HepG2 (cell line): ENCODE results near the gene MPV17L. TPM values are rescaled to one million over a fixed set of nuclear protein-coding genes. Genes with fewer than 3 reads are reported as not detected.

Experiments used
- CEBPG ChIP-seq: IDR thresholded peaks from 2 replicates; pipeline ENCODE4 v1.6.1; 2016
- DPF2 ChIP-seq: sonication (generic); formaldehyde crosslinking; IDR thresholded peaks from 2 replicates; pipeline ENCODE4 v1.4.0; 2020; ENCODE audit warnings: mild to moderate bottlenecking, low read depth, missing genetic modification reagents, borderline replicate concordance
- ESRRA ChIP-seq: sonication (generic); formaldehyde crosslinking; IDR thresholded peaks from 2 replicates; pipeline ENCODE4 v1.5.1; 2020; ENCODE audit warnings: mild to moderate bottlenecking, low read depth, missing genetic modification reagents
- GABPB1 ChIP-seq: IDR thresholded peaks from 2 replicates; pipeline ENCODE4 v1.6.1; 2016; ENCODE audit warnings: mild to moderate bottlenecking, missing genetic modification reagents, moderate library complexity, missing compliant biosample characterization
- HIVEP1 ChIP-seq: sonication (generic); formaldehyde crosslinking; IDR thresholded peaks from 2 replicates; pipeline ENCODE4 v1.4.0; 2020; ENCODE audit warnings: mild to moderate bottlenecking, missing genetic modification reagents
- HOXA7 ChIP-seq: sonication (generic); formaldehyde crosslinking; IDR thresholded peaks from 2 replicates; pipeline ENCODE4 v1.8.1; 2022; ENCODE audit warnings: mild to moderate bottlenecking, missing genetic modification reagents, moderate library complexity
- KDM1A ChIP-seq: IDR thresholded peaks from 2 replicates; pipeline ENCODE4 v1.6.1; 2016; ENCODE audit warnings: missing compliant biosample characterization
- KLF6 ChIP-seq: IDR thresholded peaks from 2 replicates; pipeline ENCODE4 v1.8.0; 2016; ENCODE audit warnings: missing biosample characterization, missing genetic modification reagents
- MAX ChIP-seq: IDR thresholded peaks from 2 replicates; pipeline ENCODE4 v1.6.1; 2012; ENCODE audit warnings: inconsistent platforms
- MED13 ChIP-seq: sonication (generic); formaldehyde crosslinking; IDR thresholded peaks from 2 replicates; pipeline ENCODE4 v1.5.0; 2020; ENCODE audit warnings: missing genetic modification reagents
- PBX3 ChIP-seq: sonication (generic); formaldehyde crosslinking; IDR thresholded peaks from 2 replicates; pipeline ENCODE4 v1.8.1; 2023; ENCODE audit warnings: missing genetic modification reagents, inconsistent platforms, borderline replicate concordance
- PHF20 ChIP-seq: sonication (generic); formaldehyde crosslinking; IDR thresholded peaks from 2 replicates; pipeline ENCODE4 v1.5.0; 2020; ENCODE audit warnings: mild to moderate bottlenecking, missing genetic modification reagents
- RARA ChIP-seq: IDR thresholded peaks from 2 replicates; pipeline ENCODE4 v1.6.1; 2016; ENCODE audit warnings: missing genetic modification reagents, missing compliant biosample characterization
- SPEN ChIP-seq: sonication (generic); formaldehyde crosslinking; IDR thresholded peaks from 2 replicates; pipeline ENCODE4 v1.5.1; 2020; ENCODE audit warnings: low read depth, mild to moderate bottlenecking, missing genetic modification reagents
- TARDBP ChIP-seq: sonication (generic); formaldehyde crosslinking; IDR thresholded peaks from 2 replicates; pipeline ENCODE4 v1.8.0; 2022; ENCODE audit warnings: mild to moderate bottlenecking, missing genetic modification reagents
- ZBTB37 ChIP-seq: sonication (generic); formaldehyde crosslinking; IDR thresholded peaks from 2 replicates; pipeline ENCODE4 v1.4.0; 2020; ENCODE audit warnings: mild to moderate bottlenecking, missing genetic modification reagents
- ZFP37 ChIP-seq: sonication (generic); formaldehyde crosslinking; IDR thresholded peaks from 2 replicates; pipeline ENCODE4 v1.4.0; 2020; ENCODE audit warnings: missing genetic modification reagents, borderline replicate concordance
- ZNF136 ChIP-seq: sonication (generic); formaldehyde crosslinking; IDR thresholded peaks from 2 replicates; pipeline ENCODE4 v1.8.1; 2022; ENCODE audit warnings: low read depth, mild to moderate bottlenecking, moderate library complexity, missing genetic modification reagents
- ZNF430 ChIP-seq: sonication (generic); formaldehyde crosslinking; IDR thresholded peaks from 2 replicates; pipeline ENCODE4 v1.9.0; 2021; ENCODE audit warnings: mild to moderate bottlenecking, missing genetic modification reagents
- ZNF879 ChIP-seq: sonication (generic); formaldehyde crosslinking; IDR thresholded peaks from 2 replicates; pipeline ENCODE4 v1.8.1; 2023; ENCODE audit warnings: missing genetic modification reagents
- polyA plus RNA-seq, 8 experiments: library from polyadenylated mRNA; depleted of rRNA in 3 of 8; stranded (reverse) in 7 of 8; unstranded in 1 of 8; fragments of >200 nt; fragmentation: Illumina TruSeq in 4 of 8; extraction: Trizol in 4 of 8; gene quantifications; 2 replicates each; pipeline versions ENCODE4 v1.2.1 to v1.2.3, GENCODE V29; 2011 to 2016; ENCODE audit warnings: low read depth in 4 of 8, missing spikeins in 1 of 8, mixed read lengths in 1 of 8; ENCODE audit not compliant: insufficient read depth in 1 of 8
- total RNA-seq, 5 experiments: library from RNA; depleted of rRNA; stranded (reverse); fragments of >200 nt; fragmentation: Illumina TruSeq; extraction: Trizol; gene quantifications; 2 replicates each; pipeline ENCODE4 v1.2.3, GENCODE V29; 2016; ENCODE audit warnings: low read depth in 1 of 5
- TF ChIP-seq, protein P1 (sequence below): sonication (generic); formaldehyde crosslinking; conservative IDR thresholded peaks from 2 replicates; pipeline ENCODE4 v1.5.0; 2020; ENCODE audit warnings: missing genetic modification reagents
- TF ChIP-seq, protein P2 (sequence below): IDR thresholded peaks from 2 replicates; pipeline ENCODE4 v1.6.1; 2016
- TF ChIP-seq, protein P3 (sequence below): sonication (generic); formaldehyde crosslinking; IDR thresholded peaks from 2 replicates; pipeline ENCODE4 v1.8.1; 2023; ENCODE audit warnings: mild to moderate bottlenecking, missing genetic modification reagents

The MPV17L gene
- total and polyA plus RNA-seq, 2 of the 13 experiments (the other 11 are each of a cell fraction or from before 2014, with no cell fraction given): 34.7 to 63.8 TPM

DNA sequence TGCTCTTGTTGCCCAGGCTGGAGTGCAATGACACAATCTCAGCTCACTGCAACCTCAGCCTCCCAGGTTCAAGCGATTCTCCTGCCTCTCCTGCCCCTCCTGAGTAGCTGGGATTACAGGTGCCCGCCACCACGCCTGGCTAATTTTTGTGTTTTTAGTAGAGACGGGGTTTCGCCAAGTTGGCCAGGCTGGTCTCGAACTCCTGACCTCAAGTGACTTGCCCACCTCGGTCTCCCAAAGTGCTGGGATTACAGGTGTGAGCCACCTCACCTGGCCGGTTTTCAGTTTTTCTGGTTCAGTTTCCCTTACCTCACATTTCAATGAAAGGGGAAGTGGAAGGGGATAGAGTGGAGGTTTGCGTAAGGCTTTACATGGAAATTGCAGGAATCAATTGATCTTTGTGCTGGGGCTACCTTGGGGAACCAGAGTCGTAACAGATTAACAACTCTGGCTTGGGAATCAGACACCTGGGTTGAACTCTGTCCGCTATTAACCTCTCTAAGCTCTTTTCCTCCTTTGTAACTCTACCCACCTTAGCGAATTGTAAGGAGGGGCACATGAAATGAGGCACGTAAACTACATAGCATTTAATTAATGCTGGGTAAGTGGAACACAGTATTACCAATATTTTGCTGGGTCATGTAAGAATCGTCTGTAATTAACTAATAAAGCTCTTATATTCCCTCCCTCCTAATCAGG is 3.2 kb downstream of the MPV17L start (continued):
- TF ChIP-seq KLF6 (peak; percentile 79), ZFP37 (CRISPR knock-in tag) (no peak), PBX3 (CRISPR knock-in tag) (no peak), SPEN (CRISPR knock-in tag) (peak; percentile 57; the same call in 1 of the 2 replicates), ESRRA (CRISPR knock-in tag) (peak; percentile 72; the same call in 1 of the 2 replicates), PHF20 (CRISPR knock-in tag) (no peak), CEBPG (CRISPR knock-in tag) (peak; percentile 97), DPF2 (peak; percentile 93), TARDBP (CRISPR knock-in tag) (peak; percentile 90), ZNF879 (CRISPR knock-in tag) (0 out of 2 replicates have a peak, but pooled peaks have one; percentile 59), ZNF136 (CRISPR knock-in tag) (peak; percentile 94), GABPB1 (CRISPR knock-in tag) (0 out of 2 replicates have a peak, but pooled peaks have one; percentile 18), MED13 (0 out of 2 replicates have a peak, but pooled peaks have one; percentile 53), ZBTB37 (peak; percentile 77), HIVEP1 (peak; percentile 61; the same call in 1 of the 2 replicates), MAX (peak; percentile 52; the same call in 1 of the 2 replicates), KDM1A (peak; percentile 79), RARA (CRISPR knock-in tag) (peak; percentile 95), ZNF430 (CRISPR knock-in tag) (peak; percentile 85), HOXA7 (CRISPR knock-in tag) (no peak)
- TF ChIP-seq, protein P1, sequence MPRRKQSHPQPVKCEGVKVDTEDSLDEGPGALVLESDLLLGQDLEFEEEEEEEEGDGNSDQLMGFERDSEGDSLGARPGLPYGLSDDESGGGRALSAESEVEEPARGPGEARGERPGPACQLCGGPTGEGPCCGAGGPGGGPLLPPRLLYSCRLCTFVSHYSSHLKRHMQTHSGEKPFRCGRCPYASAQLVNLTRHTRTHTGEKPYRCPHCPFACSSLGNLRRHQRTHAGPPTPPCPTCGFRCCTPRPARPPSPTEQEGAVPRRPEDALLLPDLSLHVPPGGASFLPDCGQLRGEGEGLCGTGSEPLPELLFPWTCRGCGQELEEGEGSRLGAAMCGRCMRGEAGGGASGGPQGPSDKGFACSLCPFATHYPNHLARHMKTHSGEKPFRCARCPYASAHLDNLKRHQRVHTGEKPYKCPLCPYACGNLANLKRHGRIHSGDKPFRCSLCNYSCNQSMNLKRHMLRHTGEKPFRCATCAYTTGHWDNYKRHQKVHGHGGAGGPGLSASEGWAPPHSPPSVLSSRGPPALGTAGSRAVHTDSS: no peak
- TF ChIP-seq, protein P2, sequence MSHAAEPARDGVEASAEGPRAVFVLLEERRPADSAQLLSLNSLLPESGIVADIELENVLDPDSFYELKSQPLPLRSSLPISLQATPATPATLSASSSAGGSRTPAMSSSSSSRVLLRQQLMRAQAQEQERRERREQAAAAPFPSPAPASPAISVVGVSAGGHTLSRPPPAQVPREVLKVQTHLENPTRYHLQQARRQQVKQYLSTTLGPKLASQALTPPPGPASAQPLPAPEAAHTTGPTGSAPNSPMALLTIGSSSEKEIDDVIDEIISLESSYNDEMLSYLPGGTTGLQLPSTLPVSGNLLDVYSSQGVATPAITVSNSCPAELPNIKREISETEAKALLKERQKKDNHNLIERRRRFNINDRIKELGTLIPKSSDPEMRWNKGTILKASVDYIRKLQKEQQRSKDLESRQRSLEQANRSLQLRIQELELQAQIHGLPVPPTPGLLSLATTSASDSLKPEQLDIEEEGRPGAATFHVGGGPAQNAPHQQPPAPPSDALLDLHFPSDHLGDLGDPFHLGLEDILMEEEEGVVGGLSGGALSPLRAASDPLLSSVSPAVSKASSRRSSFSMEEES (CRISPR knock-in tag): peak; percentile 49; the same call in 1 of the 2 replicates
- TF ChIP-seq, protein P3, sequence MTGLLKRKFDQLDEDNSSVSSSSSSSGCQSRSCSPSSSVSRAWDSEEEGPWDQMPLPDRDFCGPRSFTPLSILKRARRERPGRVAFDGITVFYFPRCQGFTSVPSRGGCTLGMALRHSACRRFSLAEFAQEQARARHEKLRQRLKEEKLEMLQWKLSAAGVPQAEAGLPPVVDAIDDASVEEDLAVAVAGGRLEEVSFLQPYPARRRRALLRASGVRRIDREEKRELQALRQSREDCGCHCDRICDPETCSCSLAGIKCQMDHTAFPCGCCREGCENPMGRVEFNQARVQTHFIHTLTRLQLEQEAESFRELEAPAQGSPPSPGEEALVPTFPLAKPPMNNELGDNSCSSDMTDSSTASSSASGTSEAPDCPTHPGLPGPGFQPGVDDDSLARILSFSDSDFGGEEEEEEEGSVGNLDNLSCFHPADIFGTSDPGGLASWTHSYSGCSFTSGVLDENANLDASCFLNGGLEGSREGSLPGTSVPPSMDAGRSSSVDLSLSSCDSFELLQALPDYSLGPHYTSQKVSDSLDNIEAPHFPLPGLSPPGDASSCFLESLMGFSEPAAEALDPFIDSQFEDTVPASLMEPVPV (CRISPR knock-in tag): peak; percentile 73; the same call in 1 of the 2 replicates
